Prostate gland (tissue), 2 donors: Measurements from ENCODE around the gene DHX34. TPM values are rescaled to one million over a fixed set of nuclear protein-coding genes. Genes with fewer than 3 reads are reported as not detected.

Source experiments
- DNase-seq: peaks from one replicate; pipeline ENCODE4 v3.0.0-alpha.2; 2019; ENCODE audit warnings: low spot score
- H3K27ac ChIP-seq, 2 donors: fragments of 200-600 bp; sonication (generic); 2 replicates each; pipeline ENCODE4 v1.5.1; 2017 to 2019
- H3K27me3 ChIP-seq: fragments of 200-600 bp; sonication (generic); replicated peaks from 2 replicates; pipeline ENCODE4 v1.5.1; 2019; ENCODE audit not compliant: insufficient read depth
- H3K36me3 ChIP-seq, 2 donors: fragments of 200-600 bp; sonication (generic); 1 replicate in 1 of 2; 2 replicates in 1 of 2; pipeline versions ENCODE4 v1.5.1 to v1.8.1; 2017 to 2019
- H3K4me1 ChIP-seq: fragments of 200-600 bp; sonication (generic); replicated peaks from 2 replicates; pipeline ENCODE4 v1.5.1; 2019
- H3K4me3 ChIP-seq, 2 donors: fragments of 200-600 bp; sonication (generic); 2 replicates each; pipeline ENCODE4 v1.5.1; 2017 to 2019
- H3K9me3 ChIP-seq: fragments of 200-600 bp; sonication (generic); 2 replicates; pipeline ENCODE4 v1.5.1; 2017
- CTCF ChIP-seq, 4 experiments: fragments of 200-600 bp in 2 of 4; fragments of 450-650 bp in 2 of 4; sonication (generic) in 2 of 4; IDR thresholded peaks; 1 replicate in 3 of 4; 2 replicates in 1 of 4; pipeline ENCODE4 v1.5.1; 2016 to 2019; ENCODE audit warnings: antibody characterized with exemption in 4 of 4, mild to moderate bottlenecking in 2 of 4, moderate library complexity in 2 of 4
- POLR2A ChIP-seq: fragments of 450-650 bp; IDR thresholded peaks from one replicate; pipeline ENCODE4 v1.6.1; 2016; ENCODE audit warnings: antibody characterized with exemption, mild to moderate bottlenecking
- POLR2AphosphoS5 ChIP-seq: sonication (generic); formaldehyde crosslinking; IDR thresholded peaks from one replicate; pipeline ENCODE4 v1.6.1; 2017; ENCODE audit warnings: antibody characterized with exemption
- WGBS: methylation state at CpG from one replicate; pipeline ENCODE4 v1.1.5; 2018; 5-methylcytosine and 5-hydroxymethylcytosine counted together
- intact Hi-C: fragments of 100-400 bp; cut with DNase I; formaldehyde crosslinking; loops from one replicate; pipeline ENCODE4 v1.14.2; 2022
- total RNA-seq, 2 donors: library from RNA; depleted of rRNA; stranded (reverse); fragments of >200 nt; gene quantifications; one replicate each; pipeline ENCODE4 v1.1.0, GENCODE V29; 2016

DHX34 gene
- total RNA-seq, 2 donors from 2014 or later, result 15.5 to 41.8 TPM

- peak; percentile 73 for DNase-seq
- TF ChIP-seq POLR2AphosphoS5 (no peak), POLR2A (no peak), CTCF (IDR thresholded peaks at IDR 0.05) (no peak)
- Histone ChIP-seq H3K36me3 (no peaks in the 10 kb centered on the region), H3K4me3 (no peak overlapping the region), H3K4me1 (no peaks in the 10 kb centered on the region), H3K9me3 (no peaks in the 10 kb centered on the region), H3K27me3 (peaks cover under 1% of the 10 kb centered on the region), H3K27ac (peak overlapping the region; percentile 3 to 45)
- intact Hi-C loops, result loop anchor here (10.0 kb wide), 1 partner anchor 134 kb away; no protein-coding TSS in a partner anchor
- WGBS, result 2% methylated on average over 27 of the region's 27 CpGs
These were observed 79.2 kb downstream of the DHX34 start for GRCh38 chr19:47428177-47428894.

- Histone ChIP-seq H3K27ac (no peak overlapping the region), H3K4me3 (no peak overlapping the region), H3K27me3 (no peaks in the 10 kb centered on the region), H3K9me3 (no peaks in the 10 kb centered on the region), H3K36me3 (no peaks in the 10 kb centered on the region), H3K4me1 (no peaks in the 10 kb centered on the region)
- TF ChIP-seq POLR2A (no peak), CTCF (IDR thresholded peaks at IDR 0.05) (no peak), POLR2AphosphoS5 (no peak)
- intact Hi-C loops, result loop anchor here (10.0 kb wide), 1 partner anchor 134 kb away; no protein-coding TSS in a partner anchor
- WGBS, result 30% methylated on average over 20 of the region's 20 CpGs
- no peak for DNase-seq
These were observed 80.2 kb downstream of the DHX34 start for GRCh38 chr19:47429140-47429793.

- Histone ChIP-seq H3K27me3 (no peaks in the 10 kb centered on the region), H3K36me3 (no peaks in the 10 kb centered on the region), H3K4me1 (no peaks in the 10 kb centered on the region), H3K27ac (no peak overlapping the region), H3K9me3 (no peaks in the 10 kb centered on the region), H3K4me3 (peak overlapping the region in 1 of 2 donors; percentile 2)
- peak in 2 of 4 experiments; percentile 34 to 60 for TF ChIP-seq CTCF (IDR thresholded peaks at IDR 0.05)
- TF ChIP-seq POLR2AphosphoS5, result no peak
- TF ChIP-seq POLR2A, result peak; percentile 22
- intact Hi-C loops, result loop anchor here (10.0 kb wide), 1 partner anchor 165 kb away; no protein-coding TSS in a partner anchor
- WGBS, result 8% methylated on average over 68 of the region's 69 CpGs
- DNase-seq, result peak; percentile 32
These were observed 81.1 kb downstream of the DHX34 start for GRCh38 chr19:47430041-47430802.

GRCh38 chr19:47432091-47432490 lies 83.0 kb downstream of the DHX34 start:
- Histone ChIP-seq H3K9me3 (no peaks in the 10 kb centered on the region), H3K27me3 (no peaks in the 10 kb centered on the region), H3K27ac (no peak overlapping the region), H3K36me3 (no peaks in the 10 kb centered on the region), H3K4me3 (no peak overlapping the region), H3K4me1 (no peaks in the 10 kb centered on the region)
- no peak for TF ChIP-seq POLR2A
- TF ChIP-seq POLR2AphosphoS5, result no peak
- no peak for TF ChIP-seq CTCF (IDR thresholded peaks at IDR 0.05)
- intact Hi-C loops, result loop anchor here (10.0 kb wide), 1 partner anchor 163 kb away; no protein-coding TSS in a partner anchor
- WGBS, result 79% methylated on average over 18 of the region's 18 CpGs
- DNase-seq, result no peak

Other genes with a start within 250 kb of the DHX34 start
- 10 to 100 TPM; 35.3 to 49.1 TPM for gene ZC3H4, start 235.5 kb upstream of the DHX34 start, total RNA-seq
- gene SAE1, start 218.5 kb upstream of the DHX34 start, total RNA-seq, result 10 to 100 TPM; 48.4 to 73.0 TPM
- 10 to 100 TPM; 11.1 to 12.8 TPM for gene BBC3, start 118.1 kb upstream of the DHX34 start, total RNA-seq
- gene CCDC9, start 92.8 kb upstream of the DHX34 start, total RNA-seq, result 10 to 100 TPM; 27.9 to 48.7 TPM
- 10 to 100 TPM; 11.4 to 30.2 TPM for gene INAFM1, start 74.4 kb upstream of the DHX34 start, total RNA-seq
- 1 to 10 TPM; 1.6 to 4.6 TPM for gene C5AR1, start 39.5 kb upstream of the DHX34 start, total RNA-seq
- 1 to 10 TPM in 1 of 2 donors, not detected in 1; 1.9 TPM for gene C5AR2, start 17.1 kb upstream of the DHX34 start, total RNA-seq
- gene MEIS3, start 70.2 kb downstream of the DHX34 start, total RNA-seq, result 10 to 100 TPM; 16.2 to 41.6 TPM
- gene SLC8A2, start 122.6 kb downstream of the DHX34 start, total RNA-seq, result 1 to 10 TPM; 1.3 to 7.7 TPM
- 1 to 10 TPM; 8.8 to 9.0 TPM for gene KPTN, start 134.9 kb downstream of the DHX34 start, total RNA-seq
- gene NAPA, start 165.7 kb downstream of the DHX34 start, total RNA-seq, result 100 to 1,000 TPM; 263 to 422 TPM
- 10 to 100 TPM in 1 of 2 donors, under 1 TPM in 1; 0.23 to 13.9 TPM for gene ZNF541, start 223.8 kb downstream of the DHX34 start, total RNA-seq